Ishikawa (cell line): ENCODE results near the gene FHIT.

Source experiments
- CEBPB ChIP-seq: IDR thresholded peaks from 2 replicates; pipeline ENCODE4 v1.6.1; 2012
- CREB1 ChIP-seq: IDR thresholded peaks from 2 replicates; pipeline ENCODE4 v1.6.1; 2012; ENCODE audit warnings: low read depth
- EP300 ChIP-seq: IDR thresholded peaks from 2 replicates; pipeline ENCODE4 v1.6.1; 2012; ENCODE audit warnings: borderline replicate concordance
- FOXM1 ChIP-seq: IDR thresholded peaks from 2 replicates; pipeline ENCODE4 v1.6.1; 2012; ENCODE audit warnings: low read depth, borderline replicate concordance
- RAD21 ChIP-seq: IDR thresholded peaks from 2 replicates; pipeline ENCODE4 v1.6.1; 2012; ENCODE audit warnings: low read depth
- TAF1 ChIP-seq: IDR thresholded peaks from 2 replicates; pipeline ENCODE4 v1.6.1; 2012; ENCODE audit warnings: low read depth, mild to moderate bottlenecking
- TCF12 ChIP-seq: IDR thresholded peaks from 2 replicates; pipeline ENCODE4 v1.6.1; 2012; ENCODE audit warnings: low read depth
- YY1 ChIP-seq: IDR thresholded peaks from 2 replicates; pipeline ENCODE4 v1.6.1; 2012; ENCODE audit warnings: low read depth
- ZBTB7A ChIP-seq: IDR thresholded peaks from 2 replicates; pipeline ENCODE4 v1.6.1; 2012; ENCODE audit warnings: low read depth
- TF ChIP-seq, protein P1 (sequence below): IDR thresholded peaks from 2 replicates; pipeline ENCODE4 v1.6.1; 2012; ENCODE audit warnings: low read depth, mild to moderate bottlenecking
- TF ChIP-seq, protein P2 (sequence below): IDR thresholded peaks from 2 replicates; pipeline ENCODE4 v1.6.1; 2012

DNA sequence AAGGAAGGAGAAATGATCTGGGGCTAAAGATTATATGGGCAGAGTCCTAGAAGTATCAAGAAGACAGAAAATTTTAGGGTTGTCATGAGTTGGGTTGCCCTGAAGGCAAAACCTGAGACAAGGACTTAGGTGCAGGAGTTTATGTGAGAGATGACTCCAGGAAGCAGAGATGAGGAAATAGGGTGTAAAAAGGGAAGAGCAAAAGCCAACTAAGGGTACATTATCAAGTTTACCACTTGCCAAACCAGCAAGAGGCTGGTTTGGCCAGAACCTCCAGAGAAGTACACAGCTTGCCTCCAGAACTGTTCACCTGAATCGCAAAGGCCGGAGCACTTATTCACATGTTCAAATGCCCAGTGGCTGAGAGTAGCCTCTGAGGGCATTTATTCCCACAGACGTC is 116.7 kb downstream of the FHIT start:
- TF ChIP-seq RAD21 = no peak
- no peak for TF ChIP-seq CREB1
- TF ChIP-seq TCF12 = no peak
- TF ChIP-seq EP300 = no peak
- TF ChIP-seq, protein P1, sequence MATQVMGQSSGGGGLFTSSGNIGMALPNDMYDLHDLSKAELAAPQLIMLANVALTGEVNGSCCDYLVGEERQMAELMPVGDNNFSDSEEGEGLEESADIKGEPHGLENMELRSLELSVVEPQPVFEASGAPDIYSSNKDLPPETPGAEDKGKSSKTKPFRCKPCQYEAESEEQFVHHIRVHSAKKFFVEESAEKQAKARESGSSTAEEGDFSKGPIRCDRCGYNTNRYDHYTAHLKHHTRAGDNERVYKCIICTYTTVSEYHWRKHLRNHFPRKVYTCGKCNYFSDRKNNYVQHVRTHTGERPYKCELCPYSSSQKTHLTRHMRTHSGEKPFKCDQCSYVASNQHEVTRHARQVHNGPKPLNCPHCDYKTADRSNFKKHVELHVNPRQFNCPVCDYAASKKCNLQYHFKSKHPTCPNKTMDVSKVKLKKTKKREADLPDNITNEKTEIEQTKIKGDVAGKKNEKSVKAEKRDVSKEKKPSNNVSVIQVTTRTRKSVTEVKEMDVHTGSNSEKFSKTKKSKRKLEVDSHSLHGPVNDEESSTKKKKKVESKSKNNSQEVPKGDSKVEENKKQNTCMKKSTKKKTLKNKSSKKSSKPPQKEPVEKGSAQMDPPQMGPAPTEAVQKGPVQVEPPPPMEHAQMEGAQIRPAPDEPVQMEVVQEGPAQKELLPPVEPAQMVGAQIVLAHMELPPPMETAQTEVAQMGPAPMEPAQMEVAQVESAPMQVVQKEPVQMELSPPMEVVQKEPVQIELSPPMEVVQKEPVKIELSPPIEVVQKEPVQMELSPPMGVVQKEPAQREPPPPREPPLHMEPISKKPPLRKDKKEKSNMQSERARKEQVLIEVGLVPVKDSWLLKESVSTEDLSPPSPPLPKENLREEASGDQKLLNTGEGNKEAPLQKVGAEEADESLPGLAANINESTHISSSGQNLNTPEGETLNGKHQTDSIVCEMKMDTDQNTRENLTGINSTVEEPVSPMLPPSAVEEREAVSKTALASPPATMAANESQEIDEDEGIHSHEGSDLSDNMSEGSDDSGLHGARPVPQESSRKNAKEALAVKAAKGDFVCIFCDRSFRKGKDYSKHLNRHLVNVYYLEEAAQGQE = no peak
- TF ChIP-seq CEBPB = no peak
- TF ChIP-seq FOXM1 = no peak
- TF ChIP-seq, protein P2, sequence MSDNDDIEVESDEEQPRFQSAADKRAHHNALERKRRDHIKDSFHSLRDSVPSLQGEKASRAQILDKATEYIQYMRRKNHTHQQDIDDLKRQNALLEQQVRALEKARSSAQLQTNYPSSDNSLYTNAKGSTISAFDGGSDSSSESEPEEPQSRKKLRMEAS = no peak
- TF ChIP-seq YY1 = no peak
- TF ChIP-seq ZBTB7A = no peak
- TF ChIP-seq TAF1 = no peak
